ENCODE results near the gene WRAP53.

- TF ChIP-seq POLR2AphosphoS5 (IDR thresholded peaks at IDR 0.05; ENCODE audit: low read depth, low read length), result no peak
- TF ChIP-seq SIN3A (IDR thresholded peaks at IDR 0.05; ENCODE audit: borderline replicate concordance, insufficient read depth, low read length), result no peak
- TF ChIP-seq REST (IDR thresholded peaks at IDR 0.05; ENCODE audit: insufficient read depth in 1 of 2, low read depth in 2 of 2, low read length in 2 of 2), result no peak
- no peak for TF ChIP-seq TAF1 (IDR thresholded peaks at IDR 0.05; ENCODE audit: borderline replicate concordance, insufficient read depth, low read length)
- no peak for TF ChIP-seq FOXP2 (optimal IDR thresholded peaks at IDR 0.05; ENCODE audit: borderline replicate concordance, extremely low read depth, extremely low read length, insufficient read depth)
Observed at GRCh38 chr17:7651665-7652387, 36.5 kb upstream of the WRAP53 start.

Data from PFSK-1 (cell line).